Measurements from ENCODE around the gene MYL3. TPM values are rescaled to one million over a fixed set of nuclear protein-coding genes. Genes with fewer than 3 reads are reported as not detected.

The MYL3 gene
- polyA plus RNA-seq, 1 experiment: 1.0 TPM

- H3K36me3 ChIP-seq (ENCODE audit: control insufficient read depth, insufficient read depth, low read length): no peaks in the 10 kb centered on the region
- no peak for DNase-seq (ENCODE audit: low read depth)
- no peak overlapping the region for H3K4me3 ChIP-seq (ENCODE audit: low read depth, low read length)
- ChIA-PET POLR2A (no interaction called here), CTCF (interaction anchor here (0.7 to 2.4 kb wide), 31 partner anchors 9 to 454 kb away, joined by 3 to 28 read pairs (median 6); partner anchors contain the start of genes PTH1R and TMIE)
- H3K27me3 ChIP-seq (ENCODE audit: control insufficient read depth, insufficient read depth, low read length): no peaks in the 10 kb centered on the region
- TF ChIP-seq, protein P1, sequence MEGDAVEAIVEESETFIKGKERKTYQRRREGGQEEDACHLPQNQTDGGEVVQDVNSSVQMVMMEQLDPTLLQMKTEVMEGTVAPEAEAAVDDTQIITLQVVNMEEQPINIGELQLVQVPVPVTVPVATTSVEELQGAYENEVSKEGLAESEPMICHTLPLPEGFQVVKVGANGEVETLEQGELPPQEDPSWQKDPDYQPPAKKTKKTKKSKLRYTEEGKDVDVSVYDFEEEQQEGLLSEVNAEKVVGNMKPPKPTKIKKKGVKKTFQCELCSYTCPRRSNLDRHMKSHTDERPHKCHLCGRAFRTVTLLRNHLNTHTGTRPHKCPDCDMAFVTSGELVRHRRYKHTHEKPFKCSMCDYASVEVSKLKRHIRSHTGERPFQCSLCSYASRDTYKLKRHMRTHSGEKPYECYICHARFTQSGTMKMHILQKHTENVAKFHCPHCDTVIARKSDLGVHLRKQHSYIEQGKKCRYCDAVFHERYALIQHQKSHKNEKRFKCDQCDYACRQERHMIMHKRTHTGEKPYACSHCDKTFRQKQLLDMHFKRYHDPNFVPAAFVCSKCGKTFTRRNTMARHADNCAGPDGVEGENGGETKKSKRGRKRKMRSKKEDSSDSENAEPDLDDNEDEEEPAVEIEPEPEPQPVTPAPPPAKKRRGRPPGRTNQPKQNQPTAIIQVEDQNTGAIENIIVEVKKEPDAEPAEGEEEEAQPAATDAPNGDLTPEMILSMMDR (IDR thresholded peaks at IDR 0.05; ENCODE audit: insufficient read depth, low read depth, low read length): no peak
Measured at GRCh38 chr3:46908986-46909534, 45.8 kb upstream of the MYL3 start.

- POLR2A ChIA-PET: no interaction called here
- H3K4me3 ChIP-seq (ENCODE audit: low read depth, low read length): no peak overlapping the region
- H3K36me3 ChIP-seq (ENCODE audit: control insufficient read depth, insufficient read depth, low read length): no peaks in the 10 kb centered on the region
- TF ChIP-seq, protein P1 (IDR thresholded peaks at IDR 0.05; ENCODE audit: insufficient read depth, low read depth, low read length): peak; percentile 39; the same call in 1 of the 2 replicates
- no peaks in the 10 kb centered on the region for H3K27me3 ChIP-seq (ENCODE audit: control insufficient read depth, insufficient read depth, low read length)
- CTCF ChIA-PET: interaction anchor here (0.6 to 2.4 kb wide), 22 partner anchors 8 to 360 kb away, joined by 3 to 28 read pairs (median 8); partner anchors contain the start of genes PTH1R and TMIE
- DNase-seq (ENCODE audit: low read depth): no peak
Measured at GRCh38 chr3:46908294-46908985, 45.2 kb upstream of the MYL3 start.

DNA sequence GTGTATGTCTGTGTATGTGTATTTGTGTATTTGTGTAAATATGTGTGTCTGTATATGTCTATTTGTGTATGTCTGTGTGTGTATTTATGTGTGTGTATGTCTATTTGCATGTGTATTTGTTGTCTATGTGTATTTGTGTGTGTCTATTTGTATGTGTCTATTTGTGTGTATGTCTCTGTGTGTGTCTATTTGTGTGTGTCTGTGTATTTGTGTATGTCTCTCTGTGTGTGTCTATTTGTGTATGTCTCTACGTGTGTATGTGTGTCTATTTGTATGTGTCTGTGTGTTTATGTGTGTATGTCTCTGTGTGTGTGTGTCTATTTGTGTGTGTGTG is 44.7 kb upstream of the MYL3 start:
- Histone ChIP-seq H3K4me3 (ENCODE audit: low read depth, low read length) (no peak overlapping the region), H3K27me3 (ENCODE audit: control insufficient read depth, insufficient read depth, low read length) (no peaks in the 10 kb centered on the region), H3K36me3 (ENCODE audit: control insufficient read depth, insufficient read depth, low read length) (no peaks in the 10 kb centered on the region)
- no peak for DNase-seq (ENCODE audit: low read depth)
- POLR2A ChIA-PET: no interaction called here
- CTCF ChIA-PET: interaction anchor here (0.6 to 2.4 kb wide), 6 partner anchors 17 to 205 kb away, joined by 3 to 21 read pairs (median 6); partner anchors contain the start of gene TMIE
- TF ChIP-seq, protein P1 (IDR thresholded peaks at IDR 0.05; ENCODE audit: insufficient read depth, low read depth, low read length): no peak

DNA sequence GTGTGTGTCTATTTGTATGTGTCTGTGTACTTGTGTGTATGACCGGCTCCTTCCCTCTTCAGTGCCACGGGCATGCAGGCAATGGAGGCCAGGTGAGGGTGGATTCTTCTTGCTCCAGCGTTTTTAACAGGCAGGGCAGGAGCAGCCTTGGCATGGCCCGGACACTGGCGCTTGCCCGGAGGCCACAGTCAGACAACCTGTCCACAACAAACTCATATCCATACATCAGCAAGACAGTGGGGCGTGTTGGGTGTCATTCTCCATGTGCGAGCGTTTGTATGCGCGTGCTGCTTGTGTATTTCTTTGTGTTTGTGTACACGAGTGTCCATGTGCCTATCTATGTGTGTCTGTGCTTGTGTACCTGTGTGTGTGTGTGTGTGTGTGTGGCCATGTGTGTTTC is 44.0 kb upstream of the MYL3 start:
- POLR2A ChIA-PET: no interaction called here
- Histone ChIP-seq H3K36me3 (ENCODE audit: control insufficient read depth, insufficient read depth, low read length) (no peaks in the 10 kb centered on the region), H3K4me3 (ENCODE audit: low read depth, low read length) (no peak overlapping the region), H3K27me3 (ENCODE audit: control insufficient read depth, insufficient read depth, low read length) (no peaks in the 10 kb centered on the region)
- TF ChIP-seq, protein P1 (IDR thresholded peaks at IDR 0.05; ENCODE audit: insufficient read depth, low read depth, low read length): no peak
- CTCF ChIA-PET: interaction anchor here (0.8 to 1.4 kb wide), 2 partner anchors 12 to 204 kb away, joined by 3 to 4 read pairs; no protein-coding TSS in a partner anchor
- DNase-seq (ENCODE audit: low read depth): no peak

DNA sequence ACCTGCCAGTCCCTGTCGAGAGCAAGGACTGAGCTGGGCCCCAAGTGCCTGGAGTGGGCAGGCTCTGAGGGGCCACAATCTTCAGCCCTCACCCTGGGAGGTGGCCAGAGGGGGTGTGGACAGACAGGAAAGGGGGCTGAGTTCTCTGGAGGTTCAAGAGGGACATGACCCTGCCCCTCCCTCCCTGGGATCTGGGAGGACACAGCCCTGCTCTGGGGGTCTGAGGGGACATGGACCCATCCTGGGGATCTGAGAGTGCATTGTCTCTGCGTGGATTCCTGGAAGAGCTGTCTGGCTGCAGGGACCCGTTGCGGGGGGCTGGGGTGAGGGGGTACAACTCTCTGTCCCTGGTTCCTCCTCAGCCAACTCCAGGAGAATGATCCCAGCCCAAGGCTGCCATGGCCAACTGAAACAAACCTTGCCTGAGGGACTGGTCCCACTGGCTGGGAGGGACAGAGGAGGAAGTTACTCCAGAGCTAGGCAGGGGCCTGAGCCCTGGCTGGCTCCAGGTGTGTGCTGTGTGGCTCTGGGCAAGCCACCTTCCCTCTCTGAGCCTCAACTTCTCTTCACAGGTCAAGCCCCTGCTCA is 43.3 kb upstream of the MYL3 start:
- POLR2A ChIA-PET: no interaction called here
- TF ChIP-seq, protein P1 (IDR thresholded peaks at IDR 0.05; ENCODE audit: insufficient read depth, low read depth, low read length): no peak
- no peak overlapping the region for H3K4me3 ChIP-seq (ENCODE audit: low read depth, low read length)
- DNase-seq (ENCODE audit: low read depth): no peak
- H3K27me3 ChIP-seq (ENCODE audit: control insufficient read depth, insufficient read depth, low read length): no peaks in the 10 kb centered on the region
- CTCF ChIA-PET: interaction anchor here (0.6 to 1.4 kb wide), 5 partner anchors 11 to 203 kb away, joined by 3 to 4 read pairs (median 3); no protein-coding TSS in a partner anchor
- no peaks in the 10 kb centered on the region for H3K36me3 ChIP-seq (ENCODE audit: control insufficient read depth, insufficient read depth, low read length)

Measured in BJ (cell line).